HL-60 (cell line): Measurements from ENCODE around the gene TOB1.

ENCODE experiments used
- DNase-seq, 2 experiments: peaks; one replicate each; pipeline ENCODE4 v3.0.0-alpha.2; 2010 to 2020; ENCODE audit warnings: low read depth in 1 of 2, low spot score in 1 of 2
- H3K27ac ChIP-seq: fragments of 250-450 bp; sonication (Bioruptor Pico); replicated peaks from 2 replicates; pipeline ENCODE4 v1.5.1; 2020; ENCODE audit warnings: mild to moderate bottlenecking, moderate library complexity
- H3K27me3 ChIP-seq: fragments of 250-450 bp; sonication (Bioruptor Pico); 2 replicates; pipeline ENCODE4 v1.5.1; 2021; ENCODE audit warnings: mild to moderate bottlenecking, moderate library complexity; ENCODE audit not compliant: insufficient read depth, poor library complexity, severe bottlenecking
- H3K4me3 ChIP-seq: replicated peaks from 2 replicates; pipeline ENCODE4 v1.5.1; 2011; ENCODE audit warnings: mild to moderate bottlenecking, control low read depth, low read length; ENCODE audit not compliant: insufficient read depth
- GABPA ChIP-seq: IDR thresholded peaks from 2 replicates; pipeline ENCODE4 v1.6.1; 2012; ENCODE audit warnings: low read depth
- POLR2AphosphoS5 ChIP-seq: IDR thresholded peaks from 2 replicates; pipeline ENCODE4 v1.6.1; 2012; ENCODE audit warnings: low read depth
- SPI1 ChIP-seq: IDR thresholded peaks from 2 replicates; pipeline ENCODE4 v1.6.1; 2012; ENCODE audit warnings: low read depth, mild to moderate bottlenecking, borderline replicate concordance
- TF ChIP-seq, protein P1 (sequence below): IDR thresholded peaks from one replicate; pipeline ENCODE4 v1.5.1; 2011; ENCODE audit warnings: low read length, control low read depth, inconsistent platforms; ENCODE audit not compliant: insufficient read depth
- TF ChIP-seq, protein P2 (sequence below): IDR thresholded peaks from 2 replicates; pipeline ENCODE4 v1.6.1; 2012; ENCODE audit warnings: low read depth; ENCODE audit not compliant: insufficient replicate concordance

The TOB1 gene

DNA sequence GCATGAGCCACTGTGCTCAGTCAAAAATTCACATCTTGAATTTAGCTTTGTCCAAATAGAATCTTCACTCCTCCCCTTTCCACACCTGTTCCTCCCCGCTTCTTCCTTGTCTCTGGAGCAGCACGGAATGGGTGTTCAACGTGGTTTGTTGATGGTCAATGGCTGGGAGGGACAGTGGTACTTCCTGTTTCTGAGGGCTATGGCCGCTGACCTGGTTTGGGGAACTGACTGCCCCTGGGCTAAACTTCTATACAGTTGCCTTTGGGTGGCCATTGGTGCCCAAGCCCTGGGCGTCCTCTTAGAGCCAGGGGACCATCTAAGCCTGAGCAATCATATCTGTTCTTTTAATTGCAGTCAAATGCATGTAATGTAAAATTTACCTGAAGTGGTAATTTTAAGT, 49.9 kb downstream of the TOB1 start:
- H3K27ac ChIP-seq, result no peak overlapping the region
- H3K27me3 ChIP-seq, result no peaks in the 10 kb centered on the region
- no peak overlapping the region for H3K4me3 ChIP-seq
- TF ChIP-seq POLR2AphosphoS5 (no peak), SPI1 (no peak), GABPA (no peak)
- TF ChIP-seq, protein P1, sequence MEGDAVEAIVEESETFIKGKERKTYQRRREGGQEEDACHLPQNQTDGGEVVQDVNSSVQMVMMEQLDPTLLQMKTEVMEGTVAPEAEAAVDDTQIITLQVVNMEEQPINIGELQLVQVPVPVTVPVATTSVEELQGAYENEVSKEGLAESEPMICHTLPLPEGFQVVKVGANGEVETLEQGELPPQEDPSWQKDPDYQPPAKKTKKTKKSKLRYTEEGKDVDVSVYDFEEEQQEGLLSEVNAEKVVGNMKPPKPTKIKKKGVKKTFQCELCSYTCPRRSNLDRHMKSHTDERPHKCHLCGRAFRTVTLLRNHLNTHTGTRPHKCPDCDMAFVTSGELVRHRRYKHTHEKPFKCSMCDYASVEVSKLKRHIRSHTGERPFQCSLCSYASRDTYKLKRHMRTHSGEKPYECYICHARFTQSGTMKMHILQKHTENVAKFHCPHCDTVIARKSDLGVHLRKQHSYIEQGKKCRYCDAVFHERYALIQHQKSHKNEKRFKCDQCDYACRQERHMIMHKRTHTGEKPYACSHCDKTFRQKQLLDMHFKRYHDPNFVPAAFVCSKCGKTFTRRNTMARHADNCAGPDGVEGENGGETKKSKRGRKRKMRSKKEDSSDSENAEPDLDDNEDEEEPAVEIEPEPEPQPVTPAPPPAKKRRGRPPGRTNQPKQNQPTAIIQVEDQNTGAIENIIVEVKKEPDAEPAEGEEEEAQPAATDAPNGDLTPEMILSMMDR, result no peak
- TF ChIP-seq, protein P2, sequence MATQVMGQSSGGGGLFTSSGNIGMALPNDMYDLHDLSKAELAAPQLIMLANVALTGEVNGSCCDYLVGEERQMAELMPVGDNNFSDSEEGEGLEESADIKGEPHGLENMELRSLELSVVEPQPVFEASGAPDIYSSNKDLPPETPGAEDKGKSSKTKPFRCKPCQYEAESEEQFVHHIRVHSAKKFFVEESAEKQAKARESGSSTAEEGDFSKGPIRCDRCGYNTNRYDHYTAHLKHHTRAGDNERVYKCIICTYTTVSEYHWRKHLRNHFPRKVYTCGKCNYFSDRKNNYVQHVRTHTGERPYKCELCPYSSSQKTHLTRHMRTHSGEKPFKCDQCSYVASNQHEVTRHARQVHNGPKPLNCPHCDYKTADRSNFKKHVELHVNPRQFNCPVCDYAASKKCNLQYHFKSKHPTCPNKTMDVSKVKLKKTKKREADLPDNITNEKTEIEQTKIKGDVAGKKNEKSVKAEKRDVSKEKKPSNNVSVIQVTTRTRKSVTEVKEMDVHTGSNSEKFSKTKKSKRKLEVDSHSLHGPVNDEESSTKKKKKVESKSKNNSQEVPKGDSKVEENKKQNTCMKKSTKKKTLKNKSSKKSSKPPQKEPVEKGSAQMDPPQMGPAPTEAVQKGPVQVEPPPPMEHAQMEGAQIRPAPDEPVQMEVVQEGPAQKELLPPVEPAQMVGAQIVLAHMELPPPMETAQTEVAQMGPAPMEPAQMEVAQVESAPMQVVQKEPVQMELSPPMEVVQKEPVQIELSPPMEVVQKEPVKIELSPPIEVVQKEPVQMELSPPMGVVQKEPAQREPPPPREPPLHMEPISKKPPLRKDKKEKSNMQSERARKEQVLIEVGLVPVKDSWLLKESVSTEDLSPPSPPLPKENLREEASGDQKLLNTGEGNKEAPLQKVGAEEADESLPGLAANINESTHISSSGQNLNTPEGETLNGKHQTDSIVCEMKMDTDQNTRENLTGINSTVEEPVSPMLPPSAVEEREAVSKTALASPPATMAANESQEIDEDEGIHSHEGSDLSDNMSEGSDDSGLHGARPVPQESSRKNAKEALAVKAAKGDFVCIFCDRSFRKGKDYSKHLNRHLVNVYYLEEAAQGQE, result no peak
- no peak for DNase-seq

DNA sequence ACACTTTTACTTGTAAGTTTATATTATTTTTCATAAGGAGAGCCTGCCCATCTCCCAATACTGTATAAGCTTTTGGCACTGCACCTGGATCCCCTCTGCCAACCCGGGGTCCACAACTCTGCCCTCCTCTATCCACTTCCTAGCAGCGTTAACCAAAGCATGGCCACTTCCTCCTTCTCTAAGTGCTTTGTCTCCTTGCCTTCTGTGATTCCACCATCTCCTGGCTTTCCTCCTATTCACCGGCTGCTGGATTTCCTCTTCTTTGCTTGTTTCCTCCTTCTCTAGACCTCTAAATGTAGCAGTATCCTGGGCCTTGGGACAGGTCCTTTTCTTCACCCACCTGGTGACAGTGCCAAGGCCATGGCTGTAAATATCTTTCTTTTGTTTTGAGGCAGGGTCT, 50.8 kb downstream of the TOB1 start:
- Histone ChIP-seq H3K4me3 (no peak overlapping the region), H3K27ac (no peak overlapping the region), H3K27me3 (no peaks in the 10 kb centered on the region)
- DNase-seq, result peak in 1 of 2 experiments; percentile 32
- no peak for TF ChIP-seq POLR2AphosphoS5
- peak; percentile 91 for TF ChIP-seq SPI1

DNA sequence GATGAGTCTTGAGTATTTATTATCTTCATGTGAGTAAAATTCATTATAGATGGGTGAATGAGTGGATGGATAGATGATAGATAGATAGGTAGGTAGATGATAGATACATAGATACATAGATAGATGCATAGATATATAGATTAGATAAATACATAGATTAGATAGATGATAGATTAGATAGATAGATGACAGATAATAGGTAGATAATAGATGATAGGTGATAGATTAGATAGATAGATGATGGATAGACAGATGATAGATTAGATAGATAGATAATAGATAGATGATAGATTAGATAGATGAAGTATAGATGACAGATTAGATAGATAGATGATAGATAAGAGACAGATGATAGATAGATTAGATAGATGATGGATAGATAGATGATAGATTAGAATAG, 52.6 kb downstream of the TOB1 start:
- DNase-seq, result no peak
- no peak for TF ChIP-seq POLR2AphosphoS5
- no peak for TF ChIP-seq SPI1
- TF ChIP-seq, protein P1, result no peak
- TF ChIP-seq GABPA, result no peak
- TF ChIP-seq, protein P2, result no peak
- no peaks in the 10 kb centered on the region for H3K27me3 ChIP-seq
- no peak overlapping the region for H3K27ac ChIP-seq
- H3K4me3 ChIP-seq, result no peak overlapping the region
